ENCODE data around the gene C22orf23. TPM values are rescaled to one million over a fixed set of nuclear protein-coding genes. Genes with fewer than 3 reads are reported as not detected.

Gene C22orf23
- total RNA-seq, 2 experiments from 2014 or later = 0.27 TPM; not detected in 1

DNA sequence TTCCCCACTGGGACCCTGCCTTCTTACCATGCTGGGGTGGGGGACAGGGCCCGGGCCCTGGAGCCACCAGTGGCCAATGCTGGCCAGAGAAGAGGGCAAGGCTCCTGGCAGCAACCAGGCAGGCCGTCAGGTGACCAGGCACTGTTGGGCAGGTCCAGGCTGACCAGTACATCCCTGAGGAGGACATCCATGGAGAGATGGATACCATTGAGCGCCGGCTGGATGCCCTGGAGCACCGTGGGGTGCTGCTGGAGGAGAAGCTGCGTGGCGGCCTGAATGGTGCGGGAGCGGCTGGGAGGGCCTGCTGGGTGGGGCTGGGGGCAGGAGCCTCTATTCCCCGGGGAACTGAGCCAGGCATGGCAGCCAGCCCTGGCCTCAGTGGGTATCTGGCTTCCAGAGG lies 21.0 kb downstream of the C22orf23 start:
- ChIA-PET POLR2A (no interaction called here), CTCF (interaction anchor here (0.6 to 1.3 kb wide), 4 partner anchors 7 to 380 kb away, joined by 3 to 5 read pairs (median 3); no protein-coding TSS in a partner anchor)

DNA sequence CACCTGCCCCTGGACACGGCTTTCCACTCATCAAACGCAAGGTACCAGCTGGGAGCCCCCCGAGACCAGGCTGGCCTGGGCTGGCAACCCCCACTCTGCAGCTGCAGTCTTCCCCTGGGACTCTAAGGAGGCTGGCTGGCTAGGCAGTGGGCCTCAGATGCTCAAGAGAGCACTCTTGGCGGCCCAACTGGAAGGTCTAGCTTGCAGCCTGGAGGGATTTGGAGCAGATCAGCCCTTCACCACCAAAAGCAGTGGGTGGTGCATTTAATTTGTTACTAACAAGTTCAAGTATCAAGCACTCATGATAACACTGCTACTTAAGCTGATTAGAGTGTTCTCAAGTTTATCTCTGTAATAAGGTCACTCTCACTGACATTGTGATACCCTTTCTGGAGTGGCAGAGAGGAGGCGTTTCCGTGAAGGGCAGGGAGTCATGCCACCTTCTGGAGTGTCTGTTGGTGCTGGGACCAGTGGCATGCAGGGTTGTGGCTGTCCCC lies 21.5 kb downstream of the C22orf23 start:
- POLR2A ChIA-PET = no interaction called here

DNA sequence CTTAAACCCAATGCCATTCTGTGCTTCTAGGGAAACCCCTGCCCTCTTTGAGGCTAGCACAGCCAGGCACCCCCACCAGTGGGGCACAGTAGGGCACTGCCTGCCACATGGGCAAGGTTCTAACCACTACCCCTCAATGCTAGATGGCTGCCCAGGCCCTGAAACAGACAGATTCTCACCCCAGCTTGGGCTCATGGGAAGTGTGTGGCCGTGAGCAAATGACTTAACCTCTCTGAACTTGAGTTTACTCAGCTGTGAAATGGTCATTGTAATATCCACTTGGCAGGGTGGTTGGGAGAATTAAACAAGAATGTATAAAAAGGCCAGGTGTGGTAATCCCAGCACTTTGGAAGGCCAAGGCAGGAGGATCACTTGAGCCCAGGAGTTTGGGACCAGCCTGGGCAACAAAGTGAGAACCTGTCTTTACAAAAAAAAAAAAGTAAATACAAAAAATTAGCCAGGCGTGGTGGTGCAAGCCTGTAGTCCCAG lies 22.4 kb downstream of the C22orf23 start:
- ChIA-PET CTCF (interaction anchor here (0.7 kb wide), 1 partner anchor 323 kb away, joined by 3 read pairs; the partner anchor contains the start of gene GGA1), POLR2A (no interaction called here)

More for the DNA sequence above, 21.5 kb downstream of the C22orf23 start:
- CTCF ChIA-PET = interaction anchor here (0.6 kb wide), 1 partner anchor 20 kb away, joined by 3 read pairs; no protein-coding TSS in a partner anchor

- POLR2A ChIA-PET = no interaction called here
Measured at GRCh38 chr22:37930270-37930951, 23.0 kb downstream of the C22orf23 start.

GRCh38 chr22:37929390-37929789 lies 24.0 kb downstream of the C22orf23 start:
- ChIA-PET CTCF (interaction anchor here (1.0 kb wide), 1 partner anchor 110 kb away, joined by 3 read pairs; no protein-coding TSS in a partner anchor), POLR2A (no interaction called here)

More at GRCh38 chr22:37930270-37930951, 23.0 kb downstream of the C22orf23 start:
- CTCF ChIA-PET = interaction anchor here (0.7 to 1.0 kb wide), 2 partner anchors 111 to 322 kb away, joined by 3 read pairs; partner anchors contain the start of gene GGA1

DNA sequence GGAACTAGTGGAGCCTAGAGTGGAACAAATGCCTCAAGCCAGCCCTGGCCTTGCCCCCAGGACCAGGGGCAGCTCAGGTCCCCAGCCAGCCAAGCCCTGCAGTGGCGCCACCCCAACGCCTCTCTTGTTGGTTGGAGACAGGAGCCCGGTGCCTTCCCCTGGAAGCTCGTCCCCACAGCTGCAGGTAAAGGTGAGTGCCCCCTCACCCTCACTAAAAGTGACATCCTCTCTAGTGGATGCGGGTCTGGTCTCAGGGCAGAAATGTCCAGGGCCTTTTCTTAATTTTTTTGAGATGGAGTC lies 25.8 kb downstream of the C22orf23 start:
- ChIA-PET POLR2A (no interaction called here), CTCF (no interaction called here)

GRCh38 chr22:37926771-37927636 lies 26.4 kb downstream of the C22orf23 start:
- ChIA-PET CTCF (interaction anchor here (0.8 to 0.9 kb wide), 2 partner anchors 11 to 21 kb away, joined by 3 read pairs; partner anchors contain the start of gene MICALL1), POLR2A (no interaction called here)

- POLR2A ChIA-PET = no interaction called here
- CTCF ChIA-PET = interaction anchor here (0.8 to 0.9 kb wide), 2 partner anchors 11 to 21 kb away, joined by 3 read pairs; partner anchors contain the start of gene MICALL1
Measured at GRCh38 chr22:37926358-37926757, 27.0 kb downstream of the C22orf23 start.

DNA sequence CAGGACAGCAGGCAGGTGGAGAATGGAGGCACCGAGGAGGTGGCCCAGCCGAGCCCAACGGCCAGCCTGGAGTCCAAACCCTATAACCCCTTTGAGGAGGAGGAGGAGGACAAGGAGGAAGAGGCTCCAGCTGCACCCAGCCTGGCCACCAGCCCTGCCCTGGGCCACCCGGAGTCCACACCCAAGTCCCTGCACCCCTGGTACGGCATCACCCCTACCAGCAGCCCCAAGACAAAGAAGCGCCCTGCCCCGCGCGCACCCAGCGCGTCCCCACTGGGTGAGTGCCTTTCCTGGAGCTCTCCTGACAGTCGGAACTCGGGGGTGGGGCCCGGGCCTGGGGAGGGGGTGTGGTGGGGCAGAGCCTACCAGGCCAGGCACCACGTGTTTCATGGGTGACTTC lies 27.6 kb downstream of the C22orf23 start:
- ChIA-PET CTCF (interaction anchor here (0.8 kb wide), 1 partner anchor 10 kb away, joined by 3 read pairs; no protein-coding TSS in a partner anchor), POLR2A (no interaction called here)

DNA sequence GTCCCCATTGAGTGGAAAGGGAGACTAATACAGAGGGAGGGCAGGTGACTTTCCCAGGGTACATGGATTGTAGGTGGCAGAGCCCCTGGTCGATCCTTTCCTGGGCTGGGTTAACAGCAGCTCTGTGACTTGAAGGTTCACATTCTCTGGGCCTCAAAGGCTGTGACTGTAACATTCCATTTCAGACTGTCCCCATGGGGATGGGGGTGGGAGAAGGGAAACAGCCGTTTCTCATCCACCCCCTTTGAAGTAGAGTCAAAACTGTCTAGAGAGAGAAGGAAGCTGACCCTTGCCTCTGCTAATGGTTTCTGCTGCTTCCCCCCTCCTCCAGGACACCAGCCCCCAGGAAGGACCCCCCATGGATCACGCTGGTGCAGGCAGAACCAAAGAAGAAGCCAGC lies 28.1 kb downstream of the C22orf23 start:
- POLR2A ChIA-PET = no interaction called here
- CTCF ChIA-PET = interaction anchor here (0.9 kb wide), 1 partner anchor 8 kb away, joined by 3 read pairs; no protein-coding TSS in a partner anchor

DNA sequence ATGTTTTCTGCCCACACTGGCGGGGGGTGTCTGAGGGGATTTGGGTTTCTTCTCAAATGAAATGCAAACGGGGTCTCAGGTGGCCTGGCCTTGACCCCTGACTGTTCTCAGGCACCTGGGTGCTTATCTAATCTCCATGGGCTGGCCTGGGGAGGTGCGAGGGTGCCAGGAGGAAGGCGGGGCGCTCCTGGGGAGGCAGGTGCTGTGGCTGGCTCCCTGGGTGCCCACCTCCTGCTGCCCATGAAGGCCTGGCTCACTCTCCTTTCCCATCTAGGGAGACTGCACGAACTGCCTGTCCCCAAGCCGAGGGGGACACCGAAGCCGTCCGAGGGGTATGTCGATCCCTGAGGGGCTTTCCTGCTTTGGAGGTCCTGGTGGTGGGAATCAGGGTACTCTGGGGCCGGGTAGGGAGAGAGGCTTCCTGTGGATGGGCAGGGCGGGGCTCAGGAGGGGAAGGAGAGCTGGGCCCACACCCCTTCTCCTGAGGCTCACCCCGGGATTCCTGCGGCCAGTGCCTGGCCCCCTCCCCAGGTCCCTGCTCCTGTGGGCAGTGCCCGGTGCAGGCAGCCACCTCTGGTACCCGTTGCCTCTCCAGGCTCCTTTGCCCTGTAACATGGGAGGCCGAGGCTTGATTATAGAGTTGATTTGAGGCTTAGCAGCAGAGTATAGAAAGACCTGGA lies 28.9 kb downstream of the C22orf23 start:
- CTCF ChIA-PET = interaction anchor here (0.9 kb wide), 1 partner anchor 8 kb away, joined by 3 read pairs; no protein-coding TSS in a partner anchor
- POLR2A ChIA-PET = no interaction called here

DNA sequence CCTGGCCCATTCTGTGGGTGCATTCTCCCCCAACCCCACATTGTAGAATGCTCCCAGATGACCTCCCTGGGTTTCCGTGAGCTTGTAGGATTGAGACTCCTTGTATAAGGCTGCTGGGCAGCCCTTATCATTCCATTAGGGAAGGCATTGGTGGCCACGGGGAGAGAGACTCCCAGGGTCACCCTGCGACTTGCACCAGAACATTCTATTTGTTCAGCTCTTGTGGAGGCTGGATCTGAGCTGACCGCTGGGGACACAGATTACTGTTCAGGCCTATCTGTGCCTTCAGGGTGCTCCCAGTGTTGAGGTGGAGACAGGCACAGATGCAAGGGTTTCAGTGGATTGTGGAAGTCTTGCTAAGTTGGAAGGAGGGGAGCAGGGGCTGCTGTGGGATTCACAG lies 29.5 kb downstream of the C22orf23 start:
- POLR2A ChIA-PET = interaction anchor here (0.6 kb wide), 1 partner anchor 83 kb away, joined by 9 read pairs; no protein-coding TSS in a partner anchor
- CTCF ChIA-PET = interaction anchor here (0.5 kb wide), 1 partner anchor 15 kb away, joined by 3 read pairs; no protein-coding TSS in a partner anchor

- POLR2A ChIA-PET = no interaction called here
- CTCF ChIA-PET = no interaction called here
Measured at GRCh38 chr22:37922191-37922590, 31.2 kb downstream of the C22orf23 start.

DNA sequence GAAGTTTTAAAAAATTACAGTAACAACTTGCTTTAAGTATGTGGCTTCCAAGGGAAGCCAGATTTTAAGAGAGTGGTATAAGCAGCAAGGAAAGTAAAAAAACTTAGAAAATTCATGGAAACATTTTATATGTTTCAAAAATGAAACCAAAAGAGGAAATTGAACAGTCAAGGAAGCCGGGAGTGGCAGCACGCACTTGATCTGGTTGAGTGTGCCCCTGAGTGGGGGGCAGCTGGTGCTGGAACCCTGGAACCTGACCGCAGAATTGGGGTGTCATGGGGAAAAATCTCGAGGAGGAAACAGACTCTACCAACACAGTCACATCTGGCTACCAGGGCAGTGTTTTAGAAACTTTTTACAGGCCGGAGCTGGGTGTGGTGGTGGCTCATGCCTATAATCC lies 33.3 kb downstream of the C22orf23 start:
- ChIA-PET POLR2A (no interaction called here), CTCF (interaction anchor here (0.7 kb wide), 1 partner anchor 256 kb away, joined by 3 read pairs; no protein-coding TSS in a partner anchor)

DNA sequence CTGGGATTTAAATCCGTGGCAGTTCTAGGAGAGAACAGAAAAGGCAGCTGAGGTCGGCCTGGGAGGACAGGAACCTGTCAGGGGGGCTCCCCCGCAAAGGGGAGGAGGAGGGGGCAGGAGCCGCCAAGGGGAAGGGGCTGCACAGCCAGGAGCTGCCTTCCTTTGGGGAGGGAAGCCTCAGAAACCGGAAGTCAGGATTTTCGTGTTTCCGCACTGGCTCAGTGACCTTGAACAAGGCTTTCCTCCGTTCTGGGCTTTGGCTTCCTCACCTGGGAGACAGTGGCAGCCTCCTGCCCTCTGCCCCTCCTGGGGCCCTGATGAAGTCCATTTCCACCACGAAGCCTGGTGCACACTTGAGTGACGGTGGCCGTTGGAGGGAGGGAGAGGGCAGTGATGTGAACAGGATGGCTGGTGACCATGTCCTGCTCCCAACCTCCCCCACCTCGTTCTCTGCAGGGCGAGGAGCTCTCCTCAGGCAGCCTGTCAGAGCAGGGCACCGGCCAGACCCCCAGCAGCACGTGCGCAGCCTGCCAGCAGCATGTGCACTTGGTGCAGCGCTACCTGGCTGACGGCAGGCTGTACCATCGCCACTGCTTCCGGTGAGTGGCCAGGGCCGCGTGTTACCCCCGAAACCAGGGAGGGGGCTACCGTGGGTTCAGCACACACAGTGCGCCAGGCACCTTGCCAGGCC lies 34.7 kb downstream of the C22orf23 start:
- ChIA-PET CTCF (no interaction called here), POLR2A (interaction anchor here (0.5 kb wide), 1 partner anchor 21 kb away, joined by 12 read pairs; no protein-coding TSS in a partner anchor)

- ChIA-PET POLR2A (interaction anchor here (0.5 kb wide), 1 partner anchor 373 kb away, joined by 4 read pairs; no protein-coding TSS in a partner anchor), CTCF (interaction anchor here (0.6 kb wide), 1 partner anchor 55 kb away, joined by 3 read pairs; no protein-coding TSS in a partner anchor)
Measured at GRCh38 chr22:37917874-37918548, 35.4 kb downstream of the C22orf23 start.

DNA sequence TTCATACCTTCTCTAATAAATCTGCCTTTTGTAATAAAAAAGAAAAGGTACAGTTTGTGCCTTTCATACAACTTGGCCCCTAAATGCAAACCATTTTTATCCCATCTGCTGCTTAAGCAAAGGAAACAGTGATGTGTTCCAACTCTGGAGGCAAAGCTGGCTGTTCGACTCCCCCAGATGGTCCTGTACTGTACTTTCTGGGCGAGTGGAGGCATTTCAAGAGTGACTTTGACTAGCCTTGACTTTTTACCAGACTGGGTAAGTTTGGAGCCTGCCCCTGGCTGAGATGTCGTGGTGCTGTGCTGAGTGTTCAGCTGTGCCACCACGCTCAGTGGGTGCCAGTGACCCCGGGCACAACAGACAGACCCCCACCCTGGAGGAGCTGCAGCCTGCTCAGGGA lies 37.1 kb downstream of the C22orf23 start:
- CTCF ChIA-PET = interaction anchor here (0.9 to 2.5 kb wide), 2 partner anchors 10 kb away, joined by 3 to 6 read pairs; partner anchors contain the start of gene MICALL1

DNA sequence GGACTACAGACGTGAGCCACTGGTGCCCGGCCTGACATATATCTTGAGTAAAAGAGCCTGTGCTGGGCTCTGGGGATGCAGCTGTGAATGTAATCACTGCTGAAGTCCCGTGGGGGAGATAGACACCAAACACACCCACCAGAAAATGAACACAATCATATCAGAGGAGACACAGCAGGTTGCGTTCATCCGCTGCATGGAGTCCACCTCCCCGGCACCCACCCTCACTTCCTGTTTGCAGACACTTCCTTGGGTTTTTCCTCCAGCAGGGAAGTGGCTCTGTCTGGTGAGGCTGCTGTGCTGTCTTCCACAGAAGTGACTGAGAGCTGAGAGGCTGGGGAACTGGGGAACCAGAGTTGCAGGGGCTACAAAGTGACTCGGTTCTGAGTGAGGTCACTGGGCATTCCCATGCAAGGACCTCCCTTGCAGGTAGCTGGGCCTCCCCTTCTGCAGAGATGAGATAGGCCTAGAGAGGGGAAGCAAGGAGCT lies 40.1 kb downstream of the C22orf23 start:
- POLR2A ChIA-PET = no interaction called here
- CTCF ChIA-PET = no interaction called here

More for the DNA sequence above, 37.1 kb downstream of the C22orf23 start:
- POLR2A ChIA-PET = no interaction called here
